Trophoblast cell (in vitro differentiated cells and primary cell): Measurements from ENCODE around the gene NBPF19.
"Not testable (repeated sequence)": the region's sequence is repeated elsewhere in the genome, so short reads cannot be mapped to it uniquely, and the experiment has no call there.

Source experiments
- DNase-seq, 2 donors: peaks; one replicate each; pipeline ENCODE4 v3.0.0-alpha.2; 2016
- H2AFZ ChIP-seq: 2 replicates; pipeline ENCODE4 v1.6.1; 2013; ENCODE audit warnings: low read length, moderate library complexity, mild to moderate bottlenecking; ENCODE audit not compliant: insufficient read depth, poor library complexity
- H2AK5ac ChIP-seq: 2 replicates; pipeline ENCODE4 v1.6.1; 2013; ENCODE audit warnings: mild to moderate bottlenecking, low read length
- H2BK120ac ChIP-seq: 2 replicates; pipeline ENCODE4 v1.6.1; 2013; ENCODE audit warnings: low read length, mild to moderate bottlenecking, moderate library complexity; ENCODE audit not compliant: insufficient read depth, poor library complexity
- H2BK12ac ChIP-seq: 2 replicates; pipeline ENCODE4 v1.6.1; 2013; ENCODE audit warnings: mild to moderate bottlenecking, low read length, moderate library complexity
- H2BK5ac ChIP-seq: 2 replicates; pipeline ENCODE4 v1.6.1; 2013; ENCODE audit warnings: low read length, low read depth, moderate library complexity, mild to moderate bottlenecking; ENCODE audit not compliant: poor library complexity
- H3K14ac ChIP-seq: 2 replicates; pipeline ENCODE4 v1.6.1; 2013; ENCODE audit warnings: mild to moderate bottlenecking, low read length
- H3K18ac ChIP-seq: 2 replicates; pipeline ENCODE4 v1.6.1; 2013; ENCODE audit warnings: mild to moderate bottlenecking, low read length
- H3K23ac ChIP-seq: 2 replicates; pipeline ENCODE4 v1.6.1; 2013; ENCODE audit warnings: low read length
- H3K27ac ChIP-seq: 2 replicates; pipeline ENCODE4 v1.5.1; 2013; ENCODE audit warnings: low read depth, mild to moderate bottlenecking, inconsistent platforms, low read length, moderate library complexity
- H3K27me3 ChIP-seq: 2 replicates; pipeline ENCODE4 v1.6.1; 2013; ENCODE audit warnings: inconsistent platforms, mild to moderate bottlenecking, low read length, moderate library complexity; ENCODE audit not compliant: insufficient read depth
- H3K36me3 ChIP-seq, 2 experiments: 1 replicate in 1 of 2; 2 replicates in 1 of 2; pipeline ENCODE4 v1.6.1; 2013; ENCODE audit warnings: low read length in 2 of 2, mild to moderate bottlenecking in 2 of 2, moderate library complexity in 1 of 2; ENCODE audit not compliant: insufficient read depth in 2 of 2, control insufficient read depth in 1 of 2
- H3K4ac ChIP-seq: 2 replicates; pipeline ENCODE4 v1.6.1; 2013; ENCODE audit warnings: low read depth, mild to moderate bottlenecking, low read length, moderate library complexity
- H3K4me1 ChIP-seq, 2 experiments: 1 replicate in 1 of 2; 2 replicates in 1 of 2; pipeline ENCODE4 v1.6.1; 2013; ENCODE audit warnings: low read length in 2 of 2, mild to moderate bottlenecking in 2 of 2, moderate library complexity in 1 of 2; ENCODE audit not compliant: insufficient read depth in 2 of 2, control insufficient read depth in 1 of 2
- H3K4me2 ChIP-seq: 2 replicates; pipeline ENCODE4 v1.6.1; 2013; ENCODE audit warnings: inconsistent platforms, mild to moderate bottlenecking, low read length, moderate library complexity
- H3K4me3 ChIP-seq: 2 replicates; pipeline ENCODE4 v1.5.1; 2013; ENCODE audit warnings: mild to moderate bottlenecking, low read depth, low read length, inconsistent platforms
- H3K79me1 ChIP-seq: one replicate; pipeline ENCODE4 v1.6.1; 2013; ENCODE audit warnings: low read length
- H3K79me2 ChIP-seq: 2 replicates; pipeline ENCODE4 v1.6.1; 2013; ENCODE audit warnings: low read length, mild to moderate bottlenecking; ENCODE audit not compliant: control insufficient read depth, insufficient read depth, poor library complexity
- H3K9ac ChIP-seq: 2 replicates; pipeline ENCODE4 v1.6.1; 2013; ENCODE audit warnings: mild to moderate bottlenecking, low read length
- H3K9me3 ChIP-seq: 2 replicates; pipeline ENCODE4 v1.6.1; 2013; ENCODE audit warnings: low read depth, mild to moderate bottlenecking, control low read depth, inconsistent platforms, low read length; ENCODE audit not compliant: insufficient read depth
- H4K12ac ChIP-seq: 2 replicates; pipeline ENCODE4 v1.6.1; 2013; ENCODE audit warnings: low read depth, mild to moderate bottlenecking, low read length, moderate library complexity
- H4K8ac ChIP-seq: 2 replicates; pipeline ENCODE4 v1.6.1; 2013; ENCODE audit warnings: low read depth, mild to moderate bottlenecking, low read length, moderate library complexity
- H4K91ac ChIP-seq: one replicate; pipeline ENCODE4 v1.6.1; 2013; ENCODE audit warnings: low read depth, mild to moderate bottlenecking, low read length, moderate library complexity
- WGBS: extraction: QIAGEN DNeasy Blood & Tissue Kit; methylation state at CpG from one replicate; pipeline ENCODE4 v1.1.7; 2013; ENCODE audit warnings: missing lambda C conversion rate; ENCODE audit not compliant: insufficient read length, insufficient coverage; ENCODE audit errors: extremely low coverage; 5-methylcytosine and 5-hydroxymethylcytosine counted together

NBPF19 gene

GRCh38 chr1:149452652-149453051, 22.2 kb upstream of the NBPF19 start:
- WGBS = no CpG with 5 or more reads among the region's 1 CpG
- not testable (repeated sequence) for H2BK120ac ChIP-seq, H2AFZ ChIP-seq, H3K36me3 ChIP-seq, H3K79me2 ChIP-seq, H4K8ac ChIP-seq, H3K23ac ChIP-seq, H3K79me1 ChIP-seq, H3K9me3 ChIP-seq, H2BK5ac ChIP-seq, H2BK12ac ChIP-seq, H4K91ac ChIP-seq, H3K4me2 ChIP-seq, H3K9ac ChIP-seq, H3K27ac ChIP-seq, H3K18ac ChIP-seq, H3K4ac ChIP-seq, H2AK5ac ChIP-seq, H3K4me1 ChIP-seq, H3K14ac ChIP-seq, H3K27me3 ChIP-seq, H4K12ac ChIP-seq, DNase-seq, H3K4me3 ChIP-seq

- H3K4me1 ChIP-seq, H4K91ac ChIP-seq, H3K14ac ChIP-seq, H2BK120ac ChIP-seq, H3K79me2 ChIP-seq, H4K8ac ChIP-seq, H2BK5ac ChIP-seq, H3K27ac ChIP-seq, H3K23ac ChIP-seq, H3K9me3 ChIP-seq, H3K18ac ChIP-seq, H3K4me3 ChIP-seq, H3K4ac ChIP-seq, H2BK12ac ChIP-seq, H4K12ac ChIP-seq, H2AFZ ChIP-seq, H3K36me3 ChIP-seq, H3K9ac ChIP-seq, H2AK5ac ChIP-seq, H3K27me3 ChIP-seq, H3K79me1 ChIP-seq: not testable (repeated sequence)
- no CpG with 5 or more reads among the region's 36 CpGs for WGBS
- peak overlapping the region; percentile 48 for H3K4me2 ChIP-seq
- peak; percentile 44 to 65 for DNase-seq
Measured at GRCh38 chr1:149558350-149558825, 83.5 kb downstream of the NBPF19 start.

GRCh38 chr1:149561806-149562205, 87.0 kb downstream of the NBPF19 start:
- not testable (repeated sequence) for H2AFZ ChIP-seq, H2BK12ac ChIP-seq, H2AK5ac ChIP-seq, H3K27ac ChIP-seq, H3K9me3 ChIP-seq, H3K4me1 ChIP-seq, H3K36me3 ChIP-seq, H3K4me3 ChIP-seq, H3K23ac ChIP-seq, H2BK5ac ChIP-seq, H3K79me2 ChIP-seq, H3K18ac ChIP-seq, H3K79me1 ChIP-seq, H3K9ac ChIP-seq, H3K14ac ChIP-seq, H4K8ac ChIP-seq, H3K27me3 ChIP-seq, H3K4ac ChIP-seq, H3K4me2 ChIP-seq, DNase-seq, H4K91ac ChIP-seq, H4K12ac ChIP-seq, H2BK120ac ChIP-seq
- no CpG with 5 or more reads among the region's 23 CpGs for WGBS

- not testable (repeated sequence) for H3K9ac ChIP-seq, H4K8ac ChIP-seq, H3K4ac ChIP-seq, H3K18ac ChIP-seq, H2AFZ ChIP-seq, H3K27me3 ChIP-seq, H4K12ac ChIP-seq, H3K4me2 ChIP-seq, H3K79me2 ChIP-seq, H3K14ac ChIP-seq, H2BK12ac ChIP-seq, H3K23ac ChIP-seq, H4K91ac ChIP-seq, H3K9me3 ChIP-seq, H3K4me3 ChIP-seq, DNase-seq, H3K36me3 ChIP-seq, H3K4me1 ChIP-seq, H3K79me1 ChIP-seq, H2AK5ac ChIP-seq, H3K27ac ChIP-seq, H2BK5ac ChIP-seq, H2BK120ac ChIP-seq
- WGBS = no CpG with 5 or more reads among the region's 4 CpGs
Measured at GRCh38 chr1:149565485-149565884, 90.6 kb downstream of the NBPF19 start.
